HG03442 (cell line): ENCODE data around the gene SMG7.
A peak's percentile ranks its signal among the peaks of the same experiment; 100 is the strongest.

Experiments used
- ATAC-seq: cut with Tn5 transposase; IDR thresholded peaks from one replicate; pipeline ENCODE4 v1.9.1; 2021; ENCODE audit warnings: mild to moderate bottlenecking, moderate library complexity; ENCODE audit not compliant: unreplicated experiment

Gene SMG7

DNA sequence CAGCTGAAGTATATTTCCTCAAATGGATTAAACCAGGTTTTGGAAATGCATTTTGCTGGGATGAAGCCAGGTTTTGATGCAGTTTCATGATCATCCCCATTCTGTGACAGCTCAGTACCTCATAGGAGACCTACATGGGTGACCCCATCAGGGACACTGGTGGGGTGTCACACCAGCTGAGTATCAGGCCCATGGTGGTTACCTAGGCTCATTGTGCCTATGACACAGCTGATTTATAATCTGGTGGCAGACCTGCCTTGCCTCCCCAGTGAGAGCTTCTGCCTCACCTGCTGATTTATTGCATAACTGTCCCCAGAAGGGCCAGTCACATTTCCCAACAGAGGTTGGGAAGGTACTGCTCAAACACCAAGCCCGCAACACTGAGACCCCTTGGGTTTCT is 114.2 kb downstream of the SMG7 start:
- ATAC-seq: no peak

DNA sequence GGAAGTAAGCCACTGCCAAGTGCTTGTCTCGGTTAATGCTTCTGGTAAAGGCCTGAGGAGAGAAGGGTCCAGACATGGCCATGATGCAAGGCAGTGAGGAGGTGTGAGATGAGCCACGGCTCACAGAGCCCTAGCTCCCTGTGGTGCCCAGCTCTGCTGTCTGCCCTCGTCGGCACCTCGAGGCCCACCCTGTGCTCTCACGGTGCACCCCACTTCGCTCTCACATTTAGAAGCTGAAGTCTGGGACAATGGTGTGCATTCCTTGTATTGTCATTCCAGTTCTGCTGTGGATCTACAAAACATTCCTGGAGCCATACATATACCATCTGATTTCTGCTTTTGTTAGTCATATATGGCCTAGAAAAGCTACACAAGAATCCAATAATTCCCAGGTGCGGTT is 114.6 kb downstream of the SMG7 start:
- ATAC-seq: no peak

- ATAC-seq: no peak
Observed at GRCh38 chr1:183588827-183589226, 116.5 kb downstream of the SMG7 start.

DNA sequence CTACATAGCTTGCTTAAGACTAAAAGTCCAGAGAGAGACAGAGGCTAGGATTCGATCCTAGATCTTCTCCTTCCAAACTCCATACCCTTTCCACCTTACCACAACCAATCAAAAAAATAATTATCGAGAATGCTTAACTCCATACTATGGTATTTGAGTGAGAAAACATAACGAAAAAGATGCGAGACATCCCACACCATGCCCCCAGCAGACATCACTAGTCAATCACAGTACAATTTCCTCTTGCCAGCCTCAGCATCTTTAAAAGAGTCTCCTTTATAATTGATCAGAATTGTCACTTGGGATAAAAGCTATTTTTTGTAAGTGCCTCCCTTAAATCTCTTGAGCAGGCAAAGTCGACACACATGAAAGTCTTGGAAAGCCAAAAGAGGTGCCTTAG is 117.1 kb downstream of the SMG7 start:
- no peak for ATAC-seq

GRCh38 chr1:183589874-183590243 is 117.6 kb downstream of the SMG7 start:
- peak; percentile 13 for ATAC-seq

- ATAC-seq: peak; percentile 86
Observed at GRCh38 chr1:183590244-183591191, 118.2 kb downstream of the SMG7 start, which contains the start of gene NCF2. Gene NCF2, minus strand, starts transcription at chr1:183590459. Its CDS starts 130 bp downstream, at chr1:183590329.

GRCh38 chr1:183592733-183593132 is 120.4 kb downstream of the SMG7 start:
- no peak for ATAC-seq

- peak; percentile 42 for ATAC-seq
Observed at GRCh38 chr1:183593356-183593755, 121.1 kb downstream of the SMG7 start.

DNA sequence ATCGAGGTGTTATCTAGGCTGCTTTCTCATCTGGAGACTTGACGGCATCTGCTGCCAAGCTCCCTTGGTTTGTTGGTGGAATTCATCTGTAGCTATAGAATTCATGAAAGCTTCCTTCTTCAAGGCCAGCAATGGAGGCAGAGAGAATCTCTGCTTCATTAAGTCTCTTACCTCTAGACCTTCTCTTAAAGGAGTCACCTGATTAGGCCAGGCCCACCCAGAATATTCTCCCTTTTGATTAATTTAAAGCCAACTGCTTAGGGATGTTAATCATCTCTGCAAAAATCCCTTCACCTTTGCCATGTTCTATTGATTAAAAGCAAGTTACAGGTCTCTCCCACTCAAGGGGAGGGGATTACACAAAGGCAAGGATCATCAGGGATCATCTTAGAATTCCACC is 123.2 kb downstream of the SMG7 start:
- no peak for ATAC-seq

DNA sequence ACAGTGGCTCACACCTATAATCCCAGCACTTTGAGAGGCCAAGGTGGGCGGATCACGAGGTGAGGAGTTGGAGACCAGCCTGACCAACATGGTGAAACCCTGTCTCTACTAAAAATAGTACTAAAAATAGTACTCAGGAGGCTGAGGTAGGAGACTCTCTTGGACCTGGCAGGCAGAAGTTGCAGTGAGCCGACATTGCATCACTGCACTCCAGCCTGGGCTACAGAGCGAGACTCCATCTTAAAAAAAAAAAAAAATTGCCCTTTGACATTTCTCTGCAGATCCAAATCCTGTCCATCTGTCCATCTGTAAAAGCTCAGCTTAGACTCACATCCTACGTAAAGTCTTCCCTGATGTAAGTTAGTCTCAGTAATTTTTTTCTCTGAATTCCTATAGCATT is 124.2 kb downstream of the SMG7 start:
- no peak for ATAC-seq

- no peak for ATAC-seq
Observed at GRCh38 chr1:183597656-183598347, 125.5 kb downstream of the SMG7 start.

DNA sequence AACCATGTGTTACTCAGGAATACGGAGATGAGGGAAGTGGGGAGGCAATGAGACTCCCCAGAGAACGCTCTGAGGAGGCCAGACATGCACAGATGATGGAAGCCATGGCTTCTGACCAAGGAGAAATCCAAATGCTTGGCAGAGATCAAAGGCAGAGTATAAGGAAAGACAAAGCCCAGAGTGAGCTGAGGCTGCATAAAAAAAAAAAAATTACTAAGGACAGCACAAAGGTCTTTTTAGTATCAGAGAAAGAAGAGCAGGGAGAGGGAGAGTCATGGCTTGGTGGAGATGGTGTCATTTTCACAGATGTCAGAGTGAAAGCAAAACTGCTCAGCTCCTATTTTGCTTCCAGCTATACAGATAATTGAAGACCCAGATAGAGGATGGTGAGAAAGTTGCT is 126.1 kb downstream of the SMG7 start:
- peak; percentile 58 for ATAC-seq

- no peak for ATAC-seq
Observed at GRCh38 chr1:183600136-183600535, 127.8 kb downstream of the SMG7 start.

GRCh38 chr1:183600634-183601033 is 128.3 kb downstream of the SMG7 start:
- no peak for ATAC-seq

DNA sequence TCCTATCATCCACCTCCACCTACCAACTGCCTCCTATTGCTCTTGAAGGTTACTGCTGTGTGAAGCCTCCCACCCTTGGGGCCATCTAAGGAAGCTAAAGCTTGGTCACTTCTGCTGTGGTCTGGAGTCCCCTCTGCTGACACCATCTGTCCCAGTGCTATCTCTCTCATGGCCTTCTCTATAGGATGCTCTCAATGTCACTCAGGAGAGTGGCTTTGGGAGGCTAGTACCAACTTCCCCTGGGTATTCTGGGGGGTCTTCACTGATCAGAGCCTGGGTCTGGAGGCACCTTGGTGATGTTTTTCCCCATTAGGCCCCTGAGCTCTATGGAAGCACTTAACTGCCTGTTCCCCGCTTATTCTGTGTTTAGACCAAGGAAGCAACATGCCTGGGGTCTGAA is 130.2 kb downstream of the SMG7 start:
- ATAC-seq: no peak
